ENCODE data around the gene RET.

DNA sequence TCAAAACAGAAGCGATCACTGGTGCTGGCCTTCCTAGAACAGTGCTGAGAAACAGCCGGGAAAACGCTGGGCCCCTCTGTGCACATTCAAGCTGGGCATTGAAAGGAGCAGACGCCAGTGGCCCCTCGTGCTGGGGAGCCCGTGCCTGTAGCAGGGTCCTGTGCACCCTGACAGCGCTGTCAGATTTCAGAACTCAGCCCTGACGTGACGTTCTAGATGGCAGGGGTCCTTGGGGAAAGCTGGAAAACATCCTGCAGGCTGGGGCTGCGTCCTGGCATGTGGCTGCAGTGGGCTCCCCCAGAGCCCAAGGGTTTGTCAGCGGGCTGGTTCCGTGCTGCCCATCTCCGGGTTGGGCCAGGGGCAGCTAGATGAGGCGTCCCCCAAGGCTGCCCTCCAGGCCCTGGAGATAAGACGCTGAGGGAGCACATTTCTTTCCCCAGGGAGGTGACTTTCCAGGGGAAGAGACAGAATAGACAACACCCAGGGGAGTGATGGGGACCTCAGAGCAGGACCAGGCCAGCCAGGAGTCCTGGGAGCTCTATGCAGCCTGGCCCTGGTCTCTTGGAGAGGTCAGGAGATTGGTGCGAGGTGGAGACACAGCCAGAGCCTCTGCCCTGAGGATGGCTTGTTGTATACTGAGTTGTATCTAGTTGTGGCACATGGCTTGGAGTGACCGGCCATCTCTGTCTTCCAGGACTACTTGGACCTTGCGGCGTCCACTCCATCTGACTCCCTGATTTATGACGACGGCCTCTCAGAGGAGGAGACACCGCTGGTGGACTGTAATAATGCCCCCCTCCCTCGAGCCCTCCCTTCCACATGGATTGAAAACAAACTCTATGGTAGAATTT is 49.2 kb downstream of the RET start:
- no peak for TF ChIP-seq POLR2A (IDR thresholded peaks at IDR 0.05)
- TF ChIP-seq, protein P1, sequence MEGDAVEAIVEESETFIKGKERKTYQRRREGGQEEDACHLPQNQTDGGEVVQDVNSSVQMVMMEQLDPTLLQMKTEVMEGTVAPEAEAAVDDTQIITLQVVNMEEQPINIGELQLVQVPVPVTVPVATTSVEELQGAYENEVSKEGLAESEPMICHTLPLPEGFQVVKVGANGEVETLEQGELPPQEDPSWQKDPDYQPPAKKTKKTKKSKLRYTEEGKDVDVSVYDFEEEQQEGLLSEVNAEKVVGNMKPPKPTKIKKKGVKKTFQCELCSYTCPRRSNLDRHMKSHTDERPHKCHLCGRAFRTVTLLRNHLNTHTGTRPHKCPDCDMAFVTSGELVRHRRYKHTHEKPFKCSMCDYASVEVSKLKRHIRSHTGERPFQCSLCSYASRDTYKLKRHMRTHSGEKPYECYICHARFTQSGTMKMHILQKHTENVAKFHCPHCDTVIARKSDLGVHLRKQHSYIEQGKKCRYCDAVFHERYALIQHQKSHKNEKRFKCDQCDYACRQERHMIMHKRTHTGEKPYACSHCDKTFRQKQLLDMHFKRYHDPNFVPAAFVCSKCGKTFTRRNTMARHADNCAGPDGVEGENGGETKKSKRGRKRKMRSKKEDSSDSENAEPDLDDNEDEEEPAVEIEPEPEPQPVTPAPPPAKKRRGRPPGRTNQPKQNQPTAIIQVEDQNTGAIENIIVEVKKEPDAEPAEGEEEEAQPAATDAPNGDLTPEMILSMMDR (IDR thresholded peaks at IDR 0.05 in 4 of 5, conservative IDR thresholded peaks at IDR 0.05 in 1 of 5), result no peak
